K562 (cell line): ENCODE data around the gene ACTR3C. TPM values are rescaled to one million over a fixed set of nuclear protein-coding genes. Genes with fewer than 3 reads are reported as not detected.

Source experiments
- ADNP ChIP-seq: fragments of 200-800 bp; sonication (Bioruptor generic); IDR thresholded peaks from 2 replicates; pipeline ENCODE4 v1.6.1; 2016; ENCODE audit warnings: missing genetic modification characterization, missing compliant biosample characterization
- CBX1 ChIP-seq: sonication (generic); IDR thresholded peaks from 2 replicates; pipeline ENCODE4 v1.6.1; 2016; ENCODE audit warnings: antibody characterized with exemption, low read depth, mild to moderate bottlenecking
- CHD4 ChIP-seq: fragments of 200-600 bp; sonication (generic); IDR thresholded peaks from 3 replicates; pipeline ENCODE4 v1.6.1; 2012; ENCODE audit warnings: low read depth, mild to moderate bottlenecking, mixed read lengths, low read length, inconsistent platforms; ENCODE audit not compliant: insufficient read depth, insufficient replicate concordance, poor library complexity, severe bottlenecking
- ELF4 ChIP-seq: fragments of 450-650 bp; formaldehyde crosslinking; IDR thresholded peaks from 2 replicates; pipeline ENCODE4 v1.4.0; 2022; ENCODE audit warnings: missing genetic modification characterization
- ESRRB ChIP-seq: fragments of 250-450 bp; sonication (Bioruptor Pico); IDR thresholded peaks from 2 replicates; pipeline ENCODE4 v1.5.0; 2020; ENCODE audit warnings: mild to moderate bottlenecking, moderate library complexity, borderline replicate concordance
- FUS ChIP-seq: fragments of 200-400 bp; formaldehyde crosslinking; optimal IDR thresholded peaks from 2 replicates; pipeline ENCODE3; 2017; ENCODE audit warnings: low read depth, low read length
- KDM4B ChIP-seq, 2 experiments: fragments of 450-650 bp in 1 of 2; sonication (generic) in 1 of 2; IDR thresholded peaks; 2 replicates each; pipeline ENCODE4 v1.6.1; 2016 to 2017; ENCODE audit warnings: borderline replicate concordance in 2 of 2, antibody characterized with exemption in 1 of 2, low read depth in 1 of 2, mild to moderate bottlenecking in 1 of 2
- NBN ChIP-seq: fragments of 450-650 bp; IDR thresholded peaks from 2 replicates; pipeline ENCODE4 v1.6.1; 2016; ENCODE audit warnings: low read depth, mild to moderate bottlenecking
- POLR2G ChIP-seq: fragments of 200-400 bp; formaldehyde crosslinking; IDR thresholded peaks from 2 replicates; pipeline ENCODE4 v1.6.1; 2017; ENCODE audit warnings: low read depth, mild to moderate bottlenecking, antibody characterized with exemption, low read length, moderate library complexity
- TOE1 ChIP-seq, 2 experiments: fragments of 450-650 bp in 1 of 2; sonication (generic) in 1 of 2; formaldehyde crosslinking in 1 of 2; IDR thresholded peaks; 2 replicates each; pipeline versions ENCODE4 v1.7.1 to v1.8.0; 2016 to 2022; ENCODE audit warnings: borderline replicate concordance in 2 of 2, mild to moderate bottlenecking in 2 of 2, antibody characterized with exemption in 1 of 2, inconsistent platforms in 1 of 2, low read depth in 1 of 2, missing genetic modification reagents in 1 of 2, moderate library complexity in 1 of 2
- XRCC3 ChIP-seq: fragments of 450-650 bp; IDR thresholded peaks from 2 replicates; pipeline ENCODE4 v1.6.1; 2017; ENCODE audit warnings: mild to moderate bottlenecking, moderate library complexity
- ZNF507 ChIP-seq: conservative IDR thresholded peaks from 2 replicates; pipeline ENCODE4 v1.6.1; 2017; ENCODE audit warnings: missing genetic modification characterization, missing compliant biosample characterization
- polyA plus RNA-seq, 8 experiments: library from polyadenylated mRNA; depleted of rRNA in 4 of 8; stranded (reverse) in 5 of 8; unstranded in 3 of 8; fragments of >200 nt; fragmentation: Nextera tagmentation in 2 of 8; fragmentation: Illumina TruSeq in 1 of 8; extraction: Ambion mirVana in 2 of 8; extraction: Trizol in 1 of 8; gene quantifications; 2 replicates each; pipeline versions ENCODE4 v1.2.1 to v1.2.3, GENCODE V29; 2011 to 2014; ENCODE audit warnings: inconsistent platforms in 1 of 8, missing spikeins in 1 of 8
- total RNA-seq, 7 experiments: library from RNA; depleted of rRNA in 6 of 7; stranded (reverse); fragments of >200 nt in 6 of 7; fragmentation: Illumina TruSeq in 2 of 7; extraction: Trizol in 2 of 7; gene quantifications; 2 replicates each; pipeline versions ENCODE4 v1.2.1 to v1.2.3, GENCODE V29; 2011 to 2021; ENCODE audit warnings: low replicate concordance in 1 of 7
- TF ChIP-seq, protein P1 (sequence below), 2 experiments: fragments of 200-800 bp in 1 of 2; sonication (Bioruptor generic) in 1 of 2; sonication (generic) in 1 of 2; formaldehyde crosslinking in 1 of 2; IDR thresholded peaks in 1 of 2; conservative IDR thresholded peaks in 1 of 2; 2 replicates each; pipeline versions ENCODE4 v1.5.0 to v1.6.1; 2016 to 2020; ENCODE audit warnings: missing compliant biosample characterization in 1 of 2, missing genetic modification characterization in 1 of 2, missing genetic modification reagents in 1 of 2
- TF ChIP-seq, protein P2 (sequence below): fragments of 200-800 bp; sonication (Bioruptor generic); IDR thresholded peaks from 2 replicates; pipeline ENCODE4 v1.6.1; 2016; ENCODE audit warnings: missing genetic modification characterization, missing compliant biosample characterization
- TF ChIP-seq, protein P3 (sequence below): IDR thresholded peaks from 3 replicates; pipeline ENCODE4 v1.6.1; 2011; ENCODE audit warnings: borderline replicate concordance, mild to moderate bottlenecking, moderate library complexity; ENCODE audit not compliant: insufficient read length; ENCODE audit errors: extremely low read depth

ACTR3C gene
- total and polyA plus RNA-seq, 9 of the 15 experiments (the other 6 are each of a cell fraction or from before 2014, with no cell fraction given), result 9.0 to 35.4 (median 13.3) TPM

DNA sequence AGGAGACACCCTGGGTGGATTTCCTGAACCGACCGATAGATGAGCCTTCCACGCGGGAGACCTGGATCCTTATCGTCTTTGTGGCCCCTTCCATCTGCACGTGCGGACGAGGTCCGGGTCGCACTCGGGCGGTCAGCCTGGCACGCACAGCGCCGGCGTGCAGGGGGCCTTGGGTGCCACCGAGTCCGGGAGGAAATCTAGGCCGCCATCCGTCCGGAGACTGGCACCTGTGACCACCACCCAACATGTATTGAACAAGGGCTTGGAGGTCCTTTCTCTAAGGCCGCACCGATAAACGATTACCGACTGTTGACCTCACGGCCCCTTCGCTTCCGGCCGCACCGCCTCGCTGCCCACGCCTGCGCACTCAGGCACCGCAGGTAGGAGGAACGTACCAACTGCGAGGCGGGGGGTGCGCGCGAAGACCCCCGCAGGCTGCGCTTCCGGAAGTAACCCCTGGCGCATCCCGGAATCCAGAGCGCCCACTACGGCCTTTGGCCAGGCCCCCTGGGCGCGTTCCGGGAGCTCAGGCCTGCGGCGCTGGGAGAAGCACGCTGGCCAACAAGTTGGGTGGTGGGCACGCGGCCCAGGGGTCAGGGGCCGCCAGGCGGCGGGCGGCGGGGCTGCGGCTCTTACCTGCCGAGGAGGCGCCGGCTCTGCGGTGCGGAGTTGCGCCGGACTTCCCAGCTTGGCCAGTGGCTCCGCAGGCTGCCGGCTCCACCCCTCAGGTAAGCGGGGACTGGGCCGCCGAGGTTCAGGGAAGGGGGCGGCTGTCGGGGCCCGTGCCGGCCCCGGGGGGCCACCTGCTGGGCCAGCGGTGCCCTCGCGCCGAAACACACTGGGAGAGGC lies at the start of gene ACTR3C, which contains the start of gene LRRC61 (continued):
- no peak for TF ChIP-seq XRCC3
- peak; percentile 70; the same call in 1 of the 2 replicates for TF ChIP-seq ELF4
- peak; percentile 95 for TF ChIP-seq FUS
- TF ChIP-seq, protein P1, sequence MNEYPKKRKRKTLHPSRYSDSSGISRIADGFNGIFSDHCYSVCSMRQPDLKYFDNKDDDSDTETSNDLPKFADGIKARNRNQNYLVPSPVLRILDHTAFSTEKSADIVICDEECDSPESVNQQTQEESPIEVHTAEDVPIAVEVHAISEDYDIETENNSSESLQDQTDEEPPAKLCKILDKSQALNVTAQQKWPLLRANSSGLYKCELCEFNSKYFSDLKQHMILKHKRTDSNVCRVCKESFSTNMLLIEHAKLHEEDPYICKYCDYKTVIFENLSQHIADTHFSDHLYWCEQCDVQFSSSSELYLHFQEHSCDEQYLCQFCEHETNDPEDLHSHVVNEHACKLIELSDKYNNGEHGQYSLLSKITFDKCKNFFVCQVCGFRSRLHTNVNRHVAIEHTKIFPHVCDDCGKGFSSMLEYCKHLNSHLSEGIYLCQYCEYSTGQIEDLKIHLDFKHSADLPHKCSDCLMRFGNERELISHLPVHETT (CRISPR knock-in tag; conservative IDR thresholded peaks at IDR 0.05 in 1 of 2, IDR thresholded peaks at IDR 0.05 in 1 of 2), result no peak; a peak in 1 of 4 replicates
- no peak for TF ChIP-seq ESRRB (CRISPR knock-in tag)
- TF ChIP-seq, protein P2, sequence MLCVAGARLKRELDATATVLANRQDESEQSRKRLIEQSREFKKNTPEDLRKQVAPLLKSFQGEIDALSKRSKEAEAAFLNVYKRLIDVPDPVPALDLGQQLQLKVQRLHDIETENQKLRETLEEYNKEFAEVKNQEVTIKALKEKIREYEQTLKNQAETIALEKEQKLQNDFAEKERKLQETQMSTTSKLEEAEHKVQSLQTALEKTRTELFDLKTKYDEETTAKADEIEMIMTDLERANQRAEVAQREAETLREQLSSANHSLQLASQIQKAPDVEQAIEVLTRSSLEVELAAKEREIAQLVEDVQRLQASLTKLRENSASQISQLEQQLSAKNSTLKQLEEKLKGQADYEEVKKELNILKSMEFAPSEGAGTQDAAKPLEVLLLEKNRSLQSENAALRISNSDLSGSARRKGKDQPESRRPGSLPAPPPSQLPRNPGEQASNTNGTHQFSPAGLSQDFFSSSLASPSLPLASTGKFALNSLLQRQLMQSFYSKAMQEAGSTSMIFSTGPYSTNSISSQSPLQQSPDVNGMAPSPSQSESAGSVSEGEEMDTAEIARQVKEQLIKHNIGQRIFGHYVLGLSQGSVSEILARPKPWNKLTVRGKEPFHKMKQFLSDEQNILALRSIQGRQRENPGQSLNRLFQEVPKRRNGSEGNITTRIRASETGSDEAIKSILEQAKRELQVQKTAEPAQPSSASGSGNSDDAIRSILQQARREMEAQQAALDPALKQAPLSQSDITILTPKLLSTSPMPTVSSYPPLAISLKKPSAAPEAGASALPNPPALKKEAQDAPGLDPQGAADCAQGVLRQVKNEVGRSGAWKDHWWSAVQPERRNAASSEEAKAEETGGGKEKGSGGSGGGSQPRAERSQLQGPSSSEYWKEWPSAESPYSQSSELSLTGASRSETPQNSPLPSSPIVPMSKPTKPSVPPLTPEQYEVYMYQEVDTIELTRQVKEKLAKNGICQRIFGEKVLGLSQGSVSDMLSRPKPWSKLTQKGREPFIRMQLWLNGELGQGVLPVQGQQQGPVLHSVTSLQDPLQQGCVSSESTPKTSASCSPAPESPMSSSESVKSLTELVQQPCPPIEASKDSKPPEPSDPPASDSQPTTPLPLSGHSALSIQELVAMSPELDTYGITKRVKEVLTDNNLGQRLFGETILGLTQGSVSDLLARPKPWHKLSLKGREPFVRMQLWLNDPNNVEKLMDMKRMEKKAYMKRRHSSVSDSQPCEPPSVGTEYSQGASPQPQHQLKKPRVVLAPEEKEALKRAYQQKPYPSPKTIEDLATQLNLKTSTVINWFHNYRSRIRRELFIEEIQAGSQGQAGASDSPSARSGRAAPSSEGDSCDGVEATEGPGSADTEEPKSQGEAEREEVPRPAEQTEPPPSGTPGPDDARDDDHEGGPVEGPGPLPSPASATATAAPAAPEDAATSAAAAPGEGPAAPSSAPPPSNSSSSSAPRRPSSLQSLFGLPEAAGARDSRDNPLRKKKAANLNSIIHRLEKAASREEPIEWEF, result no peak; the same call in 1 of the 2 replicates
- TF ChIP-seq CBX1, result no peak; the same call in none of the 2 replicates
- TF ChIP-seq NBN, result peak; percentile 93
- peak; percentile 81 for TF ChIP-seq TOE1 (IDR thresholded peaks at IDR 0.05; ENCODE audit: borderline replicate concordance)
- peak; percentile 91 for TF ChIP-seq TOE1 (CRISPR knock-in tag; IDR thresholded peaks at IDR 0.05; ENCODE audit: borderline replicate concordance, low read depth)
- TF ChIP-seq KDM4B (IDR thresholded peaks at IDR 0.05; ENCODE audit: borderline replicate concordance in 2 of 2, low read depth in 1 of 2), result no peak
- TF ChIP-seq POLR2G, result peak; percentile 95
- TF ChIP-seq ZNF507 (tag), result no peak
- no peak for TF ChIP-seq CHD4
- TF ChIP-seq, protein P3, sequence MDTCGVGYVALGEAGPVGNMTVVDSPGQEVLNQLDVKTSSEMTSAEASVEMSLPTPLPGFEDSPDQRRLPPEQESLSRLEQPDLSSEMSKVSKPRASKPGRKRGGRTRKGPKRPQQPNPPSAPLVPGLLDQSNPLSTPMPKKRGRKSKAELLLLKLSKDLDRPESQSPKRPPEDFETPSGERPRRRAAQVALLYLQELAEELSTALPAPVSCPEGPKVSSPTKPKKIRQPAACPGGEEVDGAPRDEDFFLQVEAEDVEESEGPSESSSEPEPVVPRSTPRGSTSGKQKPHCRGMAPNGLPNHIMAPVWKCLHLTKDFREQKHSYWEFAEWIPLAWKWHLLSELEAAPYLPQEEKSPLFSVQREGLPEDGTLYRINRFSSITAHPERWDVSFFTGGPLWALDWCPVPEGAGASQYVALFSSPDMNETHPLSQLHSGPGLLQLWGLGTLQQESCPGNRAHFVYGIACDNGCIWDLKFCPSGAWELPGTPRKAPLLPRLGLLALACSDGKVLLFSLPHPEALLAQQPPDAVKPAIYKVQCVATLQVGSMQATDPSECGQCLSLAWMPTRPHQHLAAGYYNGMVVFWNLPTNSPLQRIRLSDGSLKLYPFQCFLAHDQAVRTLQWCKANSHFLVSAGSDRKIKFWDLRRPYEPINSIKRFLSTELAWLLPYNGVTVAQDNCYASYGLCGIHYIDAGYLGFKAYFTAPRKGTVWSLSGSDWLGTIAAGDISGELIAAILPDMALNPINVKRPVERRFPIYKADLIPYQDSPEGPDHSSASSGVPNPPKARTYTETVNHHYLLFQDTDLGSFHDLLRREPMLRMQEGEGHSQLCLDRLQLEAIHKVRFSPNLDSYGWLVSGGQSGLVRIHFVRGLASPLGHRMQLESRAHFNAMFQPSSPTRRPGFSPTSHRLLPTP, result no peak
- no peak for TF ChIP-seq ADNP (tag)
